Activated T-cell treated with anti-CD3 and anti-CD28 coated beads, Interleukin-2, amount 50 U/mL, for 72 hours (primary cell): Measurements from ENCODE around the gene WWTR1. TPM values are rescaled to one million over a fixed set of nuclear protein-coding genes. Genes with fewer than 3 reads are reported as not detected.

Experiments
- ATAC-seq, 2 donors: fragments of 150-1000 bp; cut with Tn5 transposase; replicated peaks in 1 of 2; 2 replicates each; pipeline ENCODE4 v1.10.0; 2021; ENCODE audit warnings: moderate library complexity in 2 of 2, mild to moderate bottlenecking in 1 of 2
- DNase-seq, 2 donors: peaks; one replicate each; pipeline ENCODE4 v3.0.0; 2021 to 2022; ENCODE audit warnings: mixed read lengths in 1 of 2
- H3K27ac Mint-ChIP-seq: one replicate; pipeline ENCODE4 v1.8.0; 2022; ENCODE audit warnings: mild to moderate bottlenecking, moderate library complexity, mixed read lengths
- H3K27me3 Mint-ChIP-seq: one replicate; pipeline ENCODE4 v1.8.0; 2022; ENCODE audit warnings: low read depth, mixed read lengths
- H3K36me3 Mint-ChIP-seq, 2 donors: one replicate each; pipeline ENCODE4 v1.8.0; 2022; ENCODE audit warnings: mixed read lengths in 2 of 2, mild to moderate bottlenecking in 1 of 2; ENCODE audit not compliant: insufficient read depth in 2 of 2
- H3K4me1 Mint-ChIP-seq: one replicate; pipeline ENCODE4 v1.8.0; 2022; ENCODE audit warnings: low read depth, mixed read lengths
- H3K4me3 Mint-ChIP-seq, 2 donors: one replicate each; pipeline ENCODE4 v1.8.0; 2022; ENCODE audit warnings: mild to moderate bottlenecking in 2 of 2, mixed read lengths in 2 of 2, moderate library complexity in 2 of 2
- H3K9me3 Mint-ChIP-seq, 2 donors: one replicate each; pipeline ENCODE4 v1.8.0; 2022; ENCODE audit warnings: mixed read lengths in 2 of 2
- total RNA-seq, 2 donors: library from RNA; stranded (reverse); gene quantifications; one replicate each; pipeline ENCODE4 v1.2.3, GENCODE V29; 2022

The WWTR1 gene
- total RNA-seq, 2 donors from 2014 or later: 0.53 to 0.95 TPM

DNA sequence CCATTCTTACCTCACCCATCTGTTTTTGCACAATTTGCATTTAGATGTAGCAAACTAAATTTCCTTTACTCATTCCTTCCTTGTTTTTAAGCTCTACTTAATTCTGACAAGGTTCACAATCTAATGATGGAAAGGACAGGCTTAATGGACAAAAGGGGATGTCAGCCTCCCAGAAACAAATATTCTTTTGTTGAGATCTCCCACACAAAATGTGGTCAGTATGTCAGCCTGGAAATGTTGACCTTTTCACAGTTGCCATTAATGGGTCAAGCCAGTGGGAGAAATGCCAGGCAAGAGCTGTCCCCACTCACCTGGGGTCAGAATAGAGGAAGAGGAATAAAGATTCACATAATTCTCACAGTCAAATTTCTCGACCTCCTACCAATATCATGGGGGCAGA is 27.0 kb downstream of the WWTR1 start:
- Mint-ChIP-seq H3K27ac (no peak overlapping the region), H3K4me3 (no peak overlapping the region), H3K36me3 (no peaks in the 10 kb centered on the region), H3K4me1 (no peaks in the 10 kb centered on the region), H3K27me3 (peaks cover 44% of the 10 kb centered on the region), H3K9me3 (no peaks in the 10 kb centered on the region)
- no peak for ATAC-seq
- no peak for DNase-seq

DNA sequence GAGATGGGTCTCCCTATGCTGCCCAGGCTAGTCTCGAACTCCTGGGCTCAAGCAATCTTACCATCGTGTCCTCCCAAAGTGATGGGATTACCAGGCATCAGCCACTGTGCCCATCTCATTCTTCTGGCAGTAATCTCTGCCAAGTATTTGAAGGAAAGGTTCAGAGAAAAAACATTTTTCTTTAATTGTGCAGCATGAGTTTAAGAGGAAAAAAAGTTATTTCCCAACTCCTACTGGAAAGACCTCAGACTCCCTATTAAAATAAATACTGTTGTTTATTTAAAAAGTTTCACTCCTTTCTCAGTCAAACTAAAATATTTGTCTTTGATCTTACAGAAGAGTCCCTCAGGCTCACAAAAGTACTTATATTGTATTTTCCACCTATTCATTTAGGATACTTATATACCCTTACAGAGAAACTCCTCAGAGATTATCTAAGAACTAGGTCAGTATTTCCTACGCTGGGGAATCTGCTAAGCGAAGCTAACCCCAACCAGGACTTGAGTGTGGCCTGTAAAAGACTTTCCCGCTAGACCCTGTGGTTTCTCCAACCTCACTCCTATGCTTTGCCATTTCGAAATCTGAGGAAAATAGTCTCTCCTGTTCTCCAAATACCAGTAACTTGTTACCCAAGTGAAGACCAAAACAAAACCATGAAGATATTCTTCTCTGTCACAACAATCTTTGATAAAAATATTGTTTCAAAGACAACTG is 28.7 kb downstream of the WWTR1 start:
- peaks cover 31% of the 10 kb centered on the region for H3K27me3 Mint-ChIP-seq
- no peak overlapping the region for H3K27ac Mint-ChIP-seq
- H3K4me1 Mint-ChIP-seq: no peaks in the 10 kb centered on the region
- H3K4me3 Mint-ChIP-seq: no peak overlapping the region
- DNase-seq (no peak), ATAC-seq (no peak)
- no peaks in the 10 kb centered on the region for H3K36me3 Mint-ChIP-seq
- H3K9me3 Mint-ChIP-seq: no peaks in the 10 kb centered on the region

- H3K27me3 Mint-ChIP-seq: peaks cover 30% of the 10 kb centered on the region
- no peaks in the 10 kb centered on the region for H3K9me3 Mint-ChIP-seq
- ATAC-seq (no peak), DNase-seq (no peak)
- H3K27ac Mint-ChIP-seq: no peak overlapping the region
- H3K4me3 Mint-ChIP-seq: no peak overlapping the region
- H3K4me1 Mint-ChIP-seq: no peaks in the 10 kb centered on the region
- no peaks in the 10 kb centered on the region for H3K36me3 Mint-ChIP-seq
Observed at GRCh38 chr3:149626671-149627070, 31.2 kb downstream of the WWTR1 start.

DNA sequence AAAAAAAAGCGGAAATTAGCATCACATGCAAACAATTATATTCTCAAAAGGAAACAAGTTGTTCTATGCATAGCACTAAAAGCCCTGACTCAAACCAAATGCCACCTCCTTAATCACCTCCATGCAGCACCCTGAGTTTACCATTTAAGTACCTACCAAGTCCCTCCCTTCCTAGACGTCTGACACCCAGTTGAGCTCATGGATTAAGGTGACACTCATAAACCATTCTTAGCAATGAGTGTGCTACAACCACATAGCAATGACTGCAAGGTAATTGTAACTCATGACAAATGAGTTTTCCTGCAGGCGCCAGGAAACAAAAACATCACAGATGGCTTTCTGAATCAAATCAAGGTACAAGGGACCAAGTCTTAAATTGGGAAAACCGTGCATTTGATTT is 32.0 kb downstream of the WWTR1 start:
- peak; percentile 48 to 73 for ATAC-seq
- Mint-ChIP-seq H3K9me3 (no peaks in the 10 kb centered on the region), H3K4me1 (peaks cover 8% of the 10 kb centered on the region), H3K36me3 (no peaks in the 10 kb centered on the region), H3K27ac (no peak overlapping the region), H3K27me3 (peaks cover 25% of the 10 kb centered on the region), H3K4me3 (no peak overlapping the region)
- DNase-seq: no peak

- H3K27ac Mint-ChIP-seq: no peak overlapping the region
- no peaks in the 10 kb centered on the region for H3K36me3 Mint-ChIP-seq
- ATAC-seq (no peak), DNase-seq (no peak)
- H3K9me3 Mint-ChIP-seq: no peaks in the 10 kb centered on the region
- H3K4me1 Mint-ChIP-seq: peaks cover 19% of the 10 kb centered on the region
- no peak overlapping the region for H3K4me3 Mint-ChIP-seq
- H3K27me3 Mint-ChIP-seq: peaks cover 26% of the 10 kb centered on the region
Observed at GRCh38 chr3:149623824-149624223, 34.0 kb downstream of the WWTR1 start.

GRCh38 chr3:149621218-149622005 is 36.4 kb downstream of the WWTR1 start:
- Mint-ChIP-seq H3K27ac (peak overlapping the region; percentile 39), H3K4me1 (peaks cover 19% of the 10 kb centered on the region), H3K36me3 (no peaks in the 10 kb centered on the region), H3K4me3 (peak overlapping the region; percentile 13 to 81), H3K9me3 (no peaks in the 10 kb centered on the region), H3K27me3 (peaks cover 28% of the 10 kb centered on the region)
- peak; percentile 28 to 38 for DNase-seq
- ATAC-seq: peak; percentile 78

- H3K4me1 Mint-ChIP-seq: peaks cover 19% of the 10 kb centered on the region
- ATAC-seq: peak; percentile 91 to 94
- H3K9me3 Mint-ChIP-seq: no peaks in the 10 kb centered on the region
Observed at GRCh38 chr3:149620291-149621020, 37.4 kb downstream of the WWTR1 start.

DNA sequence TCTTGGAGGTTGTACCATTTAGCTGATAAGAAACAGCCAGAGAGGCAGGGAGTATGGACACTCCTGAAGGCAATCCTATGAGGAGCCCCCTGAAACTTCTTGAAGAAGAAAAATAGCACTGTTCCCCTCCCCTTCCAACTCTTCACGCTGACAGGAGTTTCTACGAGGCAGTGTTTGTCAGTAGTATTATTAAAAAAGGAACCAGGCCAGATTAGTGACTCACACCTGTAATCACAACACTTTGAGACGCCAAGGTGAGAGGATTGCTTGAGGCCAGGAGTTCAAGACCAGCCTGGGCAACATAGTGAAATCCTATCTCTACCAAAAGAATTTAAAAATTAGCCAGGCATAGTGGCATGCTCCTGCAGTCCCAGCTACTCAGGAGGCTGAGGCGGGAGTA is 38.7 kb downstream of the WWTR1 start:
- H3K36me3 Mint-ChIP-seq: no peaks in the 10 kb centered on the region
- no peak for ATAC-seq
- H3K4me1 Mint-ChIP-seq: peaks cover 19% of the 10 kb centered on the region
- peaks cover 46% of the 10 kb centered on the region for H3K27me3 Mint-ChIP-seq
- DNase-seq: no peak
- H3K9me3 Mint-ChIP-seq: no peaks in the 10 kb centered on the region
- no peak overlapping the region for H3K27ac Mint-ChIP-seq
- H3K4me3 Mint-ChIP-seq: no peak overlapping the region

More at GRCh38 chr3:149620291-149621020, 37.4 kb downstream of the WWTR1 start:
- Mint-ChIP-seq H3K36me3 (no peaks in the 10 kb centered on the region), H3K27me3 (peaks cover 38% of the 10 kb centered on the region), H3K27ac (peak overlapping the region; percentile 55), H3K4me3 (peak overlapping the region; percentile 13 to 81)
- DNase-seq: peak; percentile 12 to 15

DNA sequence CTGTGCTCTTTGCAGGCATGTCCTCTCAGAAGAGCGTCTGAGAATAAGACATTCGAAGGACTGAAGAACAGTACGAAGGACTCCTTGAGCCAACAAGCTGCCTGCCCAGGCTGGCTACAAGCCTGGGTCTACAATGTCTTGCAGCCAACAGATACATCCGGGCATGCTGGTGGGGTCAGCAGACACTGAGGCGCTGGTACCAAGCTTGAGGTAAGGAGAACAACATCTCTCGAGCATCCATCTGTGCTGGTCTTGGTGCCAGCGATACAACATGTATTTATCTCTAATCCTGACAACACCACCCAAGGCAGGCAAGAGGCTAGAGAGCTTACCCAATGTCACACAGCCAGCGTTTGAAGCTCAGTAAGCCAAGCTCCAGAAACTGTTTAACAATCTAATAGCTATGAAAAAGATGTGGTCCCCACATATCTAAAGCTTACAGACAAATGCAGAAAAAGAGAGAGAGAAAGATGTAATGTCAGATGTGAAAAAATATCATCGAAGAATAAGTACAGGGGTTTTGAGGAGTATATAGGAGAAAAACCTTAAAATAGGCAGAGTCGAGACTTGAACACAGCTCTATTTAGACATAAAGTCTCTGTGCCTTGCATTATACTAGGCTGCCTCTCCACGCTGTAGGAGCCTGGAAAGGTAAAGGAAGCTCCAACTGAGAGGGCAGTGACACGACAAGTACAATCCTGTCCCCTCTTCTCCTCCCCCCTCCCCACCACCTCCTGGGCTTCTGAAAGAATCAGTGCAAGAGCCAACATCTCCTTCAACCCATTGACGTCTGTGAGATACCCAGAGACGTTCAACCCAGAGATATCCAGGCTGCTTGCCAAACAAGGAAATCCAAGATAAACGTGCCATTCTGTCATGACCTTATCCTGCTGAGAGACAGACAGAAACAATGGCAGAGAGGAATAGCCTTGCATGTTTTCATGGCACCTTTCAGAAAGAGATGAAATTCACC is 39.4 kb downstream of the WWTR1 start:
- ATAC-seq (no peak), DNase-seq (no peak)
- Mint-ChIP-seq H3K27me3 (peaks cover 39% of the 10 kb centered on the region), H3K27ac (no peak overlapping the region), H3K4me1 (peaks cover 19% of the 10 kb centered on the region), H3K9me3 (no peaks in the 10 kb centered on the region), H3K4me3 (no peak overlapping the region), H3K36me3 (no peaks in the 10 kb centered on the region)

DNA sequence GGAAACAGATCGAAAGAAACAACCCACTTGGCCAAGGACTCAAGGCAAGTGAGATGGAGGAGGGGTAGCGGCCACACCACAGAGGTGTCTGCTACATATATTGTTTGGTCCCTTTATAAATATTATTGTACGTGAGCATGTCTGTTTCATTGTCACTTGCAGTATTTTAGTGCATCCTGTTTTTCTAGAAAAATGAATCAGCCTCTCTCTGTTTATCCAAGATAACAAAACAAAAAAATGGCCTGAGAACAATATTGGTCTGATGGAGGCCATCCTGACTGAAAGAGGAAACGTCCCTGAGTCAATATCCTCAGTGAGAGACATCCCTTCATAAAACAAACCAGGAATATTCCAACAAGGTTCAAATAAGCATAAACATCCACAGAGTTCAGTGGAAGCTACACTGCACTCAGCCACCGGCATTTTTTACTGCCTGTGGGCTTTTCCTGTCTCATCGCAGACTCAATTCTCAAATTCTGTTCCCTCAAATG is 42.0 kb downstream of the WWTR1 start:
- H3K9me3 Mint-ChIP-seq: no peaks in the 10 kb centered on the region
- ATAC-seq: no peak
- no peak for DNase-seq
- no peak overlapping the region for H3K4me3 Mint-ChIP-seq
- H3K36me3 Mint-ChIP-seq: no peaks in the 10 kb centered on the region
- peaks cover 11% of the 10 kb centered on the region for H3K4me1 Mint-ChIP-seq
- H3K27ac Mint-ChIP-seq: no peak overlapping the region
- H3K27me3 Mint-ChIP-seq: peaks cover 29% of the 10 kb centered on the region

DNA sequence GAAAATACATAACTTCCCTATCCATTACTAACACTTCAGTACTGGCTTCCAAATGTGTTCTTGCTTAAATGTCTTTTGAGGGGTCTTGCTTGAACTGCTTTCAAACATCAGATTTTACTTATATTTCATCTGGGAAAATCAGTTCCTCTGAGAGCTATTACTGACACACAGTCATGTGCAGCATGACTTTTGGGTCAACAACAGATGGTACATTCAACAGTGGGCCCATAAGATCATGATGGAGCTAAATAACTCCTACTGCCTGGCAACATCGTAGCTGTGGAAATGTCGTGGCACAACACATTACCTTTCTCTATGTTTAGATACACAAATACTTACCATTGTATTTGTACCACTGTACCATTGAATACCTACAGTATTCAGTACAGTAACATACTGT is 43.8 kb downstream of the WWTR1 start:
- ATAC-seq: no peak
- no peaks in the 10 kb centered on the region for H3K36me3 Mint-ChIP-seq
- H3K27ac Mint-ChIP-seq: no peak overlapping the region
- no peak overlapping the region for H3K4me3 Mint-ChIP-seq
- no peaks in the 10 kb centered on the region for H3K9me3 Mint-ChIP-seq
- no peak for DNase-seq
- no peaks in the 10 kb centered on the region for H3K4me1 Mint-ChIP-seq
- H3K27me3 Mint-ChIP-seq: peaks cover 28% of the 10 kb centered on the region

- Mint-ChIP-seq H3K9me3 (no peaks in the 10 kb centered on the region), H3K4me1 (no peaks in the 10 kb centered on the region), H3K27ac (no peak overlapping the region), H3K27me3 (peaks cover 28% of the 10 kb centered on the region), H3K4me3 (no peak overlapping the region), H3K36me3 (no peaks in the 10 kb centered on the region)
- DNase-seq (no peak), ATAC-seq (no peak)
Observed at GRCh38 chr3:149612456-149612855, 45.4 kb downstream of the WWTR1 start.
